HuH-7 (cell line): ENCODE results near the gene FAM161B.
A peak's percentile ranks its signal among the peaks of the same experiment; 100 is the strongest.
"Not testable (repeated sequence)": the region's sequence is repeated elsewhere in the genome, so short reads cannot be mapped to it uniquely, and the experiment has no call there.

Source experiments
- DNase-seq: peaks from one replicate; pipeline ENCODE4 v3.0.0; 2011; ENCODE audit warnings: low spot score

Gene FAM161B

GRCh38 chr14:73949752-73950734 lies at the start of gene FAM161B, which contains the start of gene COQ6:
Gene FAM161B (minus strand): TSS chr14:73950094. CDS start chr14:73950026, 68 bp downstream.
Gene COQ6 (plus strand): TSS chr14:73950302. CDS start chr14:73950333, 31 bp downstream.
- peak; percentile 80 for DNase-seq

GRCh38 chr14:73998726-73999125 lies 48.8 kb upstream of the FAM161B start:
- no peak for DNase-seq

- DNase-seq, result no peak
Measured at GRCh38 chr14:73997944-73998447, 48.1 kb upstream of the FAM161B start.

- no peak for DNase-seq
Measured at GRCh38 chr14:73997108-73997943, 47.4 kb upstream of the FAM161B start.

- no peak for DNase-seq
Measured at GRCh38 chr14:73996731-73997107, 46.8 kb upstream of the FAM161B start.

GRCh38 chr14:73995977-73996378 lies 46.1 kb upstream of the FAM161B start:
- DNase-seq, result no peak

GRCh38 chr14:73994926-73995325 lies 45.0 kb upstream of the FAM161B start:
- not testable (repeated sequence) for DNase-seq

GRCh38 chr14:73991092-73991491 lies 41.2 kb upstream of the FAM161B start:
- DNase-seq, result no peak

GRCh38 chr14:73988656-73989055 lies 38.8 kb upstream of the FAM161B start:
- not testable (repeated sequence) for DNase-seq

- no peak for DNase-seq
Measured at GRCh38 chr14:73988065-73988464, 38.2 kb upstream of the FAM161B start.

GRCh38 chr14:73977896-73978295 lies 28.0 kb upstream of the FAM161B start:
- DNase-seq, result no peak

- DNase-seq, result no peak
Measured at GRCh38 chr14:73976125-73976524, 26.2 kb upstream of the FAM161B start.

- no peak for DNase-seq
Measured at GRCh38 chr14:73973497-73973896, 23.6 kb upstream of the FAM161B start.

GRCh38 chr14:73968885-73969284 lies 19.0 kb upstream of the FAM161B start:
- DNase-seq, result no peak

- no peak for DNase-seq
Measured at GRCh38 chr14:73965216-73965615, 15.3 kb upstream of the FAM161B start.

- DNase-seq, result no peak
Measured at GRCh38 chr14:73961192-73961591, 11.3 kb upstream of the FAM161B start.

- no peak for DNase-seq
Measured at GRCh38 chr14:73958591-73958990, 8.7 kb upstream of the FAM161B start.

GRCh38 chr14:73955674-73956073 lies 5.8 kb upstream of the FAM161B start:
- DNase-seq, result no peak

- DNase-seq, result no peak
Measured at GRCh38 chr14:73953731-73954130, 3.8 kb upstream of the FAM161B start.

- no peak for DNase-seq
Measured at GRCh38 chr14:73945159-73945670, 4.7 kb downstream of the FAM161B start.

GRCh38 chr14:73944432-73945158 lies 5.3 kb downstream of the FAM161B start:
- DNase-seq, result peak; percentile 13
